Fibroblast of lung (primary cell): Measurements from ENCODE around the gene ZFHX2. TPM values are rescaled to one million over a fixed set of nuclear protein-coding genes. Genes with fewer than 3 reads are reported as not detected.
"Not testable (repeated sequence)": the region's sequence is repeated elsewhere in the genome, so short reads cannot be mapped to it uniquely, and the experiment has no call there.

Source experiments
- DNase-seq, 2 donors: peaks; one replicate each; pipeline versions ENCODE4 v3.0.0 to v3.0.0-alpha.2; 2010; ENCODE audit warnings: low read depth in 2 of 2
- H2AFZ ChIP-seq: 2 replicates; pipeline ENCODE4 v1.5.1; 2012; ENCODE audit warnings: low read length, control low read depth, inconsistent platforms
- H3K27ac ChIP-seq: 2 replicates; pipeline ENCODE4 v1.5.1; 2011; ENCODE audit warnings: low read length, control low read depth; ENCODE audit not compliant: insufficient read depth
- H3K27me3 ChIP-seq: 2 replicates; pipeline ENCODE4 v1.5.1; 2011; ENCODE audit warnings: mild to moderate bottlenecking, low read length; ENCODE audit not compliant: control insufficient read depth, insufficient read depth
- H3K36me3 ChIP-seq: 2 replicates; pipeline ENCODE4 v1.5.1; 2011; ENCODE audit warnings: low read length; ENCODE audit not compliant: control insufficient read depth, insufficient read depth
- H3K4me1 ChIP-seq: 2 replicates; pipeline ENCODE4 v1.5.1; 2011; ENCODE audit warnings: low read length; ENCODE audit not compliant: control insufficient read depth, insufficient read depth; ENCODE audit errors: extremely low read depth
- H3K4me2 ChIP-seq: 2 replicates; pipeline ENCODE4 v1.5.1; 2011; ENCODE audit warnings: low read length, control low read depth; ENCODE audit not compliant: insufficient read depth; ENCODE audit errors: extremely low read depth
- H3K4me3 ChIP-seq, 4 experiments: fragments of 200-600 bp in 1 of 4; sonication (generic) in 1 of 4; replicated peaks in 1 of 4; 2 replicates each; pipeline ENCODE4 v1.5.1; 2011 to 2016; ENCODE audit warnings: low read length in 4 of 4, low read depth in 3 of 4, mild to moderate bottlenecking in 3 of 4, control low read depth in 2 of 4, inconsistent platforms in 1 of 4, mixed read lengths in 1 of 4; ENCODE audit not compliant: insufficient read depth in 1 of 4; ENCODE audit errors: control extremely low read depth in 1 of 4
- H3K79me2 ChIP-seq: 2 replicates; pipeline ENCODE4 v1.5.1; 2012; ENCODE audit warnings: mild to moderate bottlenecking, low read length, inconsistent platforms; ENCODE audit not compliant: control insufficient read depth, insufficient read depth
- H3K9ac ChIP-seq: 2 replicates; pipeline ENCODE4 v1.5.1; 2011; ENCODE audit warnings: mild to moderate bottlenecking, low read length, control low read depth; ENCODE audit not compliant: insufficient read depth
- H3K9me3 ChIP-seq: 2 replicates; pipeline ENCODE4 v1.5.1; 2012; ENCODE audit warnings: low read depth, low read length; ENCODE audit not compliant: control insufficient read depth, insufficient read depth
- H4K20me1 ChIP-seq: 2 replicates; pipeline ENCODE4 v1.5.1; 2011; ENCODE audit warnings: low read length; ENCODE audit not compliant: control insufficient read depth, insufficient read depth; ENCODE audit errors: extremely low read depth
- EZH2 ChIP-seq: IDR thresholded peaks from 2 replicates; pipeline ENCODE4 v1.5.1; 2012; ENCODE audit warnings: low read length, control low read depth, mild to moderate bottlenecking; ENCODE audit errors: missing control alignments
- polyA plus RNA-seq, 2 donors: library from polyadenylated mRNA; depleted of rRNA in 1 of 2; stranded (reverse) in 1 of 2; unstranded in 1 of 2; fragments of >200 nt; gene quantifications; 2 replicates each; pipeline ENCODE4 v1.2.1, GENCODE V29; 2011 to 2012; ENCODE audit warnings: missing spikeins in 1 of 2
- total RNA-seq: library from RNA; depleted of rRNA; stranded (reverse); fragments of >200 nt; gene quantifications from 2 replicates; pipeline ENCODE4 v1.2.1, GENCODE V29; 2014
- TF ChIP-seq, protein P1 (sequence below), 2 donors: IDR thresholded peaks in 1 of 2; conservative IDR thresholded peaks in 1 of 2; 1 replicate in 1 of 2; 2 replicates in 1 of 2; pipeline ENCODE4 v1.5.1; 2011 to 2012; ENCODE audit warnings: low read length in 2 of 2, control low read depth in 1 of 2, inconsistent platforms in 1 of 2, low read depth in 1 of 2, mild to moderate bottlenecking in 1 of 2

The ZFHX2 gene
- total and polyA plus RNA-seq, 2 donors (not counting 1 experiment from before 2014, with no cell fraction given): 0.33 TPM; not detected in 1

DNA sequence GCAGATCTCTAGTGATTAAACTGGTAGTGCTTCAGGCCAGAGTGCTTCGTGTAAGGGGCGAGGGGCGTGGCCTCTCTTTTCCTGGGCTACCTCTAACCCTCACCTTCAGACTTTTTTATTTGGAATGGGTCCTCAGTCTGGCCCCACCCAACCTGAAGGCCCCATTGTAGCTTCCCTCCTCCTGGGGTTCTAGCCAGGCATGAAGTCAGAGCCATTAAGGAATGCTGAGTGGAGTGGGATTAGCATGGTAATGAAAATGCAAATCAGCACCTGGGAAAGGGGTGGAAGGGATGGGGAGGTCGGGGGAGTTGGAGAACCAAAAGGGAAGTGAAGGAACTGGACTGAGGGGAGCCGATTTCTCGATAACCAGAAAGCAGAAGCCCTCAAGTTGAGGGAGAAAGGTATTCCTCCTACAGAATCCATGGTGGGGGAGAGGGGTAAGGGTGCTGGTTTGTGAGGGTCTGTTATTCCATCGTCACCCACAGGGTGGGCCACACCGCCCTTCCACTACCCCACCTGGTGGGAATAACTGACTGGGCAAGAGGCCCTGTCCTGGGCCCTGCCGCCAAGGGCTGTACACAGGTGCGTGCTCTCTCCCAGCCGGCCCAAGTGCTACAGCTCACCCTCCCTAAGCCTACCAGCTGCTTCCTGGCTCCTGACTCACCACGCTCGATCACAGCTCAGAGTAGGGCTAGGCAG, 14.1 kb downstream of the ZFHX2 start:
- H3K79me2 ChIP-seq: no peaks in the 10 kb centered on the region
- no peaks in the 10 kb centered on the region for H3K36me3 ChIP-seq
- no peaks in the 10 kb centered on the region for H3K9me3 ChIP-seq
- TF ChIP-seq, protein P1, sequence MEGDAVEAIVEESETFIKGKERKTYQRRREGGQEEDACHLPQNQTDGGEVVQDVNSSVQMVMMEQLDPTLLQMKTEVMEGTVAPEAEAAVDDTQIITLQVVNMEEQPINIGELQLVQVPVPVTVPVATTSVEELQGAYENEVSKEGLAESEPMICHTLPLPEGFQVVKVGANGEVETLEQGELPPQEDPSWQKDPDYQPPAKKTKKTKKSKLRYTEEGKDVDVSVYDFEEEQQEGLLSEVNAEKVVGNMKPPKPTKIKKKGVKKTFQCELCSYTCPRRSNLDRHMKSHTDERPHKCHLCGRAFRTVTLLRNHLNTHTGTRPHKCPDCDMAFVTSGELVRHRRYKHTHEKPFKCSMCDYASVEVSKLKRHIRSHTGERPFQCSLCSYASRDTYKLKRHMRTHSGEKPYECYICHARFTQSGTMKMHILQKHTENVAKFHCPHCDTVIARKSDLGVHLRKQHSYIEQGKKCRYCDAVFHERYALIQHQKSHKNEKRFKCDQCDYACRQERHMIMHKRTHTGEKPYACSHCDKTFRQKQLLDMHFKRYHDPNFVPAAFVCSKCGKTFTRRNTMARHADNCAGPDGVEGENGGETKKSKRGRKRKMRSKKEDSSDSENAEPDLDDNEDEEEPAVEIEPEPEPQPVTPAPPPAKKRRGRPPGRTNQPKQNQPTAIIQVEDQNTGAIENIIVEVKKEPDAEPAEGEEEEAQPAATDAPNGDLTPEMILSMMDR (conservative IDR thresholded peaks at IDR 0.05 in 1 of 2, IDR thresholded peaks at IDR 0.05 in 1 of 2; ENCODE audit: low read depth in 1 of 2, low read length in 2 of 2): no peak
- TF ChIP-seq EZH2: no peak
- H3K4me1 ChIP-seq: peaks cover 4% of the 10 kb centered on the region
- no peaks in the 10 kb centered on the region for H3K27me3 ChIP-seq
- no peak overlapping the region for H2AFZ ChIP-seq
- no peak overlapping the region for H3K27ac ChIP-seq
- no peak for DNase-seq
- no peak overlapping the region for H3K4me3 ChIP-seq
- H3K9ac ChIP-seq: no peak overlapping the region
- H4K20me1 ChIP-seq: no peaks in the 10 kb centered on the region
- H3K4me2 ChIP-seq: no peak overlapping the region

- not testable (repeated sequence) for H3K27ac ChIP-seq, H3K4me3 ChIP-seq, H2AFZ ChIP-seq, H3K79me2 ChIP-seq, H3K9ac ChIP-seq, DNase-seq, H3K9me3 ChIP-seq, H3K4me1 ChIP-seq, H4K20me1 ChIP-seq, H3K36me3 ChIP-seq, H3K27me3 ChIP-seq, H3K4me2 ChIP-seq
Observed at GRCh38 chr14:23536906-23537305, 14.7 kb downstream of the ZFHX2 start.

GRCh38 chr14:23536494-23536893, 15.1 kb downstream of the ZFHX2 start:
- no peak for DNase-seq
- Histone ChIP-seq H3K9me3 (no peaks in the 10 kb centered on the region), H3K4me3 (no peak overlapping the region), H3K36me3 (no peaks in the 10 kb centered on the region), H3K4me2 (no peak overlapping the region), H3K27me3 (no peaks in the 10 kb centered on the region), H2AFZ (no peak overlapping the region), H3K27ac (no peak overlapping the region), H3K79me2 (no peaks in the 10 kb centered on the region), H4K20me1 (no peaks in the 10 kb centered on the region), H3K9ac (no peak overlapping the region), H3K4me1 (peaks cover 4% of the 10 kb centered on the region)
- TF ChIP-seq EZH2: no peak
- TF ChIP-seq, protein P1 (conservative IDR thresholded peaks at IDR 0.05 in 1 of 2, IDR thresholded peaks at IDR 0.05 in 1 of 2; ENCODE audit: low read depth in 1 of 2, low read length in 2 of 2): no peak
